ENCODE data around the gene RPL7A. TPM values are rescaled to one million over a fixed set of nuclear protein-coding genes. Genes with fewer than 3 reads are reported as not detected.
"Not testable (repeated sequence)": the region's sequence is repeated elsewhere in the genome, so short reads cannot be mapped to it uniquely, and the experiment has no call there.

Gene RPL7A
- polyA plus RNA-seq, 4 donors, result 2,356 to 2,677 (median 2,609) TPM

DNA sequence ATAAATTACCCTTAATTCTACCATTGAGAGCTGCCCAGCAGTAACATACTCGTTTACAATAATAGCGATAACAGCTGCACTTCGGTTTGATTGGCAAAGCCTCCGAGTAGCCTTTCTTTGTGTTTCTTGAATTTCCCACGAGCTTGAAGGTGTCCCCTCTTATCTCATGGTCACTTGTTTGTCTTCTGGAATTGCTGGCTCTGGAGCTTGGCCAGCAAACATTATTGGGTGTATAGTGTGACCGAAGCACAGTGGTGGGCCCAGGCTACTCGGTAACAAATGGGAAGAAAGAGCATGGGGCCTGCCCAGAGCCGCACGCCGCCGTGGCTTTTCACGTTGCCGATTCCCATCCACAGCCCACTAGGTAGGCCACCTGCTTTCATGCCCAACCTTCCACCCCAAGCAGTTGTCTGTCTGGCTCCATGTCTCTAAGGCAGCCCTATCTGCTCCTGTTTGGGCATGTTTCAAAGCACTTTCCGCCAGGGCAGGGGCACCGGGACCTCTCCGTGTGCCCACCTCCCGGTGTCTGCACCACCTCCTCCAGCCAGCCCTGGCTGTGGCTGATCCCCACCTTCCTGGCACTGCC lies 36.8 kb downstream of the RPL7A start:
- DNase-seq (ENCODE audit: low read depth in 4 of 4, low spot score in 3 of 4), result no peak

- DNase-seq (ENCODE audit: low read depth in 4 of 4, low spot score in 3 of 4), result no peak
Measured at GRCh38 chr9:133385452-133385851, 37.4 kb downstream of the RPL7A start.

DNA sequence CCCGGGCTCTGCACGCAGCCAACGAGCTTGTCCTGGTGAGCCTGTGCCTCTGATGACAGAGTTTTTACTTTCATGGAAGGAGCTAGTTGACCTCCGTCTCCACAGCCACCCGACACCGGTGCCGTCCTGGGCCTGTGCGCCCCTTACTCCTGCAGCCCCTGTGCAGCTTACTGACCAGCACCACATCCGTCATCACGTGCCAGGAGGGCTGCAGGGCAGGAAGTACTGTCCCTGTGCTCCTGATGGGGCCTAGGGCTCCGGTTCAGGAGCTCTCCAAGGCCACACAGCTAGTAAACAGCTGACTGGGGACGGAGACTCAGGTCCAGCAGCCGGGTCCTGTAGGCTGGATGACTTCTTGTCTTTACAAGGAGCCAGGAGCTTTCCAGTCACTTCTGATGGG lies 38.3 kb downstream of the RPL7A start:
- no peak for DNase-seq (ENCODE audit: low read depth in 4 of 4, low spot score in 3 of 4)

- no peak for DNase-seq (ENCODE audit: low read depth in 4 of 4, low spot score in 3 of 4)
Measured at GRCh38 chr9:133387680-133388079, 39.7 kb downstream of the RPL7A start.

DNA sequence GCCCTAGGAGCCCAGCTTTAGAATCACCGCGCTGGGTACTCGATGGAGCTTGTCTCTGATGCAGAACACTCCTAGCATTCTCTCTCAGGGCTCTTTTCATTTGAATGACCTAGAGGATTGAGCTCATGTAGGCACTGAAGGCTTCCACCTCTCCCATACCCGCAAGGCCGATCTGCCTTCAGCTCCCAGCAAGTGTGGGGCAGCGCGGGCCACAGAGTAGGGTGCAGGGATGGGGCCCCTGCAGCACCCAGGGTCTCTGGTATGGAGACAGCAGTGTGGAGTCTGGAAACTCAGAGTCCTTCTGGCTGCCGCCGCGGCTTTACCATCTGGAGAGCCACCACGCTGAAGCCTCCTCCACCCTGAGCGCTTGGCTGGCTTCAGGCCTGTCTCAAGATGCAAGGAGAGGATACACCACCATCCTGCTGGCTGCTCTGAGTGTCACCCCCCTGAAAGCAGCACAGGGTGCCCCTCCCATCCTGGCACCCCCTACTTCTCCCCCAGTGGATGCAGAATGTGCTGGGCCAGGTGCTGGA lies 41.1 kb downstream of the RPL7A start:
- DNase-seq (ENCODE audit: low read depth in 4 of 4, low spot score in 3 of 4), result no peak

- DNase-seq (ENCODE audit: low read depth in 4 of 4, low spot score in 3 of 4), result no peak
Measured at GRCh38 chr9:133389562-133389961, 41.5 kb downstream of the RPL7A start.

GRCh38 chr9:133390713-133391112 lies 42.7 kb downstream of the RPL7A start:
- DNase-seq (ENCODE audit: low read depth in 4 of 4, low spot score in 3 of 4), result no peak

- DNase-seq (ENCODE audit: low read depth in 4 of 4, low spot score in 3 of 4), result not testable (repeated sequence)
Measured at GRCh38 chr9:133391449-133391848, 43.4 kb downstream of the RPL7A start.

DNA sequence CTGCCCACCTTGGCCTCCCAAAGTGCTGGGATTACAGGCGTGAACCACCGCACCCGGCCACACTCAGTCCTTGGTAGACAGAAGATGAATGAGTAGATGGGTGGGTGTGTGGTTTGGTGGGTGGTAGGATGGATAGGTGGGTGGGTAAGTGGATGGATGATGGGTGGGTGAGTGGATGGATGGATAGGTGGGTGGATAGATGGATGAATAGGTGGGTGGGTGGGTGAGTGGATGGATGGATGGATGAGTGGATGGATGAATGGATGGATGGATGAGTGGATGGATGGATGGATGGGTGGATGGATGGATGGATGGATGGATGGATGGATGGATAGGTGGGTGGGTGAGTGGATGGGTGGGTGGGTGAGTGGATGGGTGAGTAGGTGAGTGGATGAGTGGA lies 44.3 kb downstream of the RPL7A start:
- DNase-seq (ENCODE audit: low read depth in 4 of 4, low spot score in 3 of 4), result not testable (repeated sequence)

- DNase-seq (ENCODE audit: low read depth in 4 of 4, low spot score in 3 of 4), result no peak
Measured at GRCh38 chr9:133393399-133393798, 45.4 kb downstream of the RPL7A start.

DNA sequence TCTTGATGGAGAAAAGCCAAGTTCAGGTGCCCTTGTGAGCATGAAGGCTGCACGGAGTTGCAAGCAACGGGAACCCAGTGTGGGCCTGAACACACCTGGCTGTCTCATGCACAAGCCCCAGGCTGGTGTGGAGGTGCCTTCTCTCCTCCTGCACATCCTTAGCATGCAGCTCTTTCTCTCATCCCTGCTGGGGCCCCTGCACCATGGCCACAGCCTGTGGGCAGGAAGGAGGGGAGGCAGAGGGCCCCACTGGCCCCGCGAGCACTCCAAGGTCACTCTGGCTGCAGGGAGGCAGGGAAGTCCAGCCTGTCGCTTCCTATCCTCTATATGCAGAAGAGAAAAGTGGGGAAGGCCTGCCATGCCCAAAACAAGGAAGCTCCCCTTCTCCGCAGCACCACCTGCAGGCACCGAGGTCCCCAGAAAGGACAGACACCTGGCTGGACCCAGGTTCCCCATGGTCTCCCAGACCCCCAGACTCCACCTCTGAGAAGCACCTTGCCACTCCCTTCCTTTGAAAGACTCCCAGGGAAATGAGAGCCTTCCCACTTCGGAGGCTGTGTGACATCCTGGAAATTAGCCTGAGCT lies 46.8 kb downstream of the RPL7A start:
- DNase-seq (ENCODE audit: low read depth in 4 of 4, low spot score in 3 of 4), result no peak

GRCh38 chr9:133396952-133397351 lies 48.9 kb downstream of the RPL7A start:
- DNase-seq (ENCODE audit: low read depth in 4 of 4, low spot score in 3 of 4), result no peak

- DNase-seq (ENCODE audit: low read depth in 4 of 4, low spot score in 3 of 4), result no peak
Measured at GRCh38 chr9:133397370-133397769, 49.4 kb downstream of the RPL7A start.

DNA sequence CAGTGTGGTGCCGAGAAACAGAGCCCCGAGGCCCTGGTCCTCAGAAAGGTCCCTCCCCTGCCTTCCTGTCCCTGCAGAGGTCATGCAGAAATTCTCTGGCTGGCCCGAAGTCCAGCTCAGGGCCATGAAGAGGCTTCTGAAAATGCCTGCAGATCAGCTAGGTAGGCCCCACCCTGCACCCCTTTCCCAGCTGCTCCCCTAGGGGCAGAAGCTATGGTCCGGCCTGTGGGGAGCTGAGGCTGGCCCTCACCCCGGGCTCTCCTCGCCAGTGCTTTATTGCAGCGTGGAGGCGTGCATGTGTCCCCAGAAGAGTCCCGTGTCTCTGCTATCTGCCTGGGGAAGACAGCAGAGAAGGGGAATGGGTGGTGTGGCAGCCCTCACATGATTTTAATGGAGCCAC lies 49.9 kb downstream of the RPL7A start:
- DNase-seq (ENCODE audit: low read depth in 4 of 4, low spot score in 3 of 4), result no peak

DNA sequence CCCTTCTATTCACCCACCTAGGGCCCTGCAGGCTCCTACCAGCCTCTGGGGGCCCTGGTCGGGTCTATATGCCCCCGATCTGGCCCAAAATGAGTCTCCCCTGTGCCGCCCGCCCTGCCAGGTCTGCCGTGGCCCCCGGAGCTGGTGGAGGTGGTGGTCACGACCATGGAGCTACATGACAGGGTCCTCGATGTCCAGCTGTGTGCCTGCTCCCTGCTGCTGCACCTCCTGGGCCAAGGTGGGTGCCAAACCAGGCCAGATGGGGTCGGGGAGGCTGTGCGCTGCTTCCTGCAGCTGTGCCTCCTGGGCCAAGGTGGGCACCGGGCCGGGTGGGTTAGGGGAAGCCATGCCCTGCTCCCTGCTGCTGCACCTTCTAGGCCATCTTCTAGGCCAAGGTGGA lies 52.3 kb downstream of the RPL7A start:
- no peak for DNase-seq (ENCODE audit: low read depth in 4 of 4, low spot score in 3 of 4)

Other genes starting within 250 kb of the RPL7A start
- gene RALGDS, start 227.0 kb upstream of the RPL7A start, polyA plus RNA-seq (ENCODE audit: insufficient read length in 4 of 4), result 10 to 100 TPM; 32.8 to 36.3 (median 33.6) TPM
- gene GBGT1, start 184.3 kb upstream of the RPL7A start, polyA plus RNA-seq (ENCODE audit: insufficient read length in 4 of 4), result 1 to 10 TPM; 1.8 to 3.3 (median 2.4) TPM
- under 1 TPM in 1 of 4 donors, not detected in 3; 0.30 TPM for gene OBP2B, start 139.0 kb upstream of the RPL7A start, polyA plus RNA-seq (ENCODE audit: insufficient read length in 4 of 4)
- 10 to 100 TPM in 3 of 4 donors, 1 to 10 TPM in 1; 9.8 to 30.9 (median 24.8) TPM for gene ABO, start 73.0 kb upstream of the RPL7A start, polyA plus RNA-seq (ENCODE audit: insufficient read length in 4 of 4)
- gene SURF6, start 12.0 kb upstream of the RPL7A start, polyA plus RNA-seq (ENCODE audit: insufficient read length in 4 of 4), result 10 to 100 TPM; 25.0 to 32.0 (median 28.4) TPM
- 10 to 100 TPM; 25.1 to 32.8 (median 26.8) TPM for gene MED22, start 87 bp upstream of the RPL7A start, polyA plus RNA-seq (ENCODE audit: insufficient read length in 4 of 4)
- 10 to 100 TPM; 33.8 to 53.0 (median 42.4) TPM for gene SURF1, start 8.3 kb downstream of the RPL7A start, polyA plus RNA-seq (ENCODE audit: insufficient read length in 4 of 4)
- 10 to 100 TPM; 19.5 to 28.5 (median 22.8) TPM for gene SURF2, start 8.3 kb downstream of the RPL7A start, polyA plus RNA-seq (ENCODE audit: insufficient read length in 4 of 4)
- 100 to 1,000 TPM; 174 to 189 (median 181) TPM for gene SURF4, start 27.8 kb downstream of the RPL7A start, polyA plus RNA-seq (ENCODE audit: insufficient read length in 4 of 4)
- 1 to 10 TPM; 3.4 to 5.0 (median 4.3) TPM for gene STKLD1, start 28.1 kb downstream of the RPL7A start, polyA plus RNA-seq (ENCODE audit: insufficient read length in 4 of 4)
- gene REXO4, start 69.8 kb downstream of the RPL7A start, polyA plus RNA-seq (ENCODE audit: insufficient read length in 4 of 4), result 10 to 100 TPM; 29.4 to 32.1 (median 30.7) TPM
- 10 to 100 TPM in 1 of 4 donors, 1 to 10 TPM in 3; 6.6 to 12.0 (median 8.8) TPM for gene ADAMTS13, start 74.1 kb downstream of the RPL7A start, polyA plus RNA-seq (ENCODE audit: insufficient read length in 4 of 4)
- 10 to 100 TPM; 25.4 to 40.6 (median 28.5) TPM for gene CACFD1, start 111.8 kb downstream of the RPL7A start, polyA plus RNA-seq (ENCODE audit: insufficient read length in 4 of 4)
- 1 to 10 TPM; 1.1 to 2.3 (median 1.5) TPM for gene SLC2A6, start 130.9 kb downstream of the RPL7A start, polyA plus RNA-seq (ENCODE audit: insufficient read length in 4 of 4)
- gene MYMK, start 176.7 kb downstream of the RPL7A start, polyA plus RNA-seq (ENCODE audit: insufficient read length in 4 of 4), result under 1 TPM in 2 of 4 donors, not detected in 2; 0.09 to 0.28 TPM
- 1 to 10 TPM; 1.5 to 2.9 (median 1.8) TPM for gene ADAMTSL2, start 186.5 kb downstream of the RPL7A start, polyA plus RNA-seq (ENCODE audit: insufficient read length in 4 of 4)

Measured in right renal pelvis (tissue), 4 donors.